ENCODE results near the gene FAM78B. TPM values are rescaled to one million over a fixed set of nuclear protein-coding genes. Genes with fewer than 3 reads are reported as not detected.

The FAM78B gene
- total RNA-seq, 4 donors from 2014 or later: 0.35 to 5.4 (median 2.8) TPM

DNA sequence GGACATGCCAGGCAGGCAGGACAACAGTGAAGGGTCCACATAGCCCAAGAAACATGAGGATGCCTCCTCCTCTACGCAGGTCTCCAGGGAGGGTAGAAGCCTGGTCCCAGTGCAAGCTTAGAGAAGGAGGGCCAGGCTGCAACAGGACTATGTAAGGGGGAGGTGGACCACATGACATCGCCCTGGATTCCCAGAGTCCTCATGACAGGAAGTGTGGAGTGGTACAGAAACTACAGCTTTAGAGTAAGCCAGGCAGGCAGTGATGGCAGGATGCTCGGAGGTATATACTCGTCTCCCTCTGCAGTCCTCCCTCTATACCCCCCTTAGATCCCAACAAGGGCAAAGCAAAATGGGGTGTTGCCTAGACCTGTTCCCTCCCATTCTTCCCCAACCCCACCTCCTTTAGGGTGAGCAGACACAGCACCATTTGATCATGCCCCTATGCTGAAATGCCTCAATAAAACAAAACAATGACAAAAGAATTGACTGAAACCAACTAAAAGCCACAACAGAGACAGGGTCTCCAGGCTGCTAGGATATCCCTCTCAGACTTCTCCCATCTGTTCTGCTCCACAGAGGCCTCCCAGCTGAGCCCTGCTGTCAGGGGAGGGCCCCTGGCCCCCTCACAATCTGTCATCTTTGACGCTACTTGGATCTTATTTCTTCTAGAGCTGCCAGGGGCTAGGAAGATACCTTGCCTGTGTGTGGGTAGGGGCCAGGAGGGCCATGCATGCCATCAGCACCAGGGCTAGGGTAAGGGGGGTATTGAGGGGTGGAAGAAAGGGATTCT is 13.1 kb downstream of the FAM78B start:
- no peak for TF ChIP-seq POLR2A (IDR thresholded peaks at IDR 0.05)
- no peak for TF ChIP-seq CTCF (IDR thresholded peaks at IDR 0.05)
- H3K4me1 ChIP-seq: no peaks in the 10 kb centered on the region
- H3K36me3 ChIP-seq: no peaks in the 10 kb centered on the region
- no peak overlapping the region for H3K4me3 ChIP-seq
- no peaks in the 10 kb centered on the region for H3K9me3 ChIP-seq
- DNase-seq: no peak
- H3K27ac ChIP-seq: no peak overlapping the region
- no peaks in the 10 kb centered on the region for H3K27me3 ChIP-seq

DNA sequence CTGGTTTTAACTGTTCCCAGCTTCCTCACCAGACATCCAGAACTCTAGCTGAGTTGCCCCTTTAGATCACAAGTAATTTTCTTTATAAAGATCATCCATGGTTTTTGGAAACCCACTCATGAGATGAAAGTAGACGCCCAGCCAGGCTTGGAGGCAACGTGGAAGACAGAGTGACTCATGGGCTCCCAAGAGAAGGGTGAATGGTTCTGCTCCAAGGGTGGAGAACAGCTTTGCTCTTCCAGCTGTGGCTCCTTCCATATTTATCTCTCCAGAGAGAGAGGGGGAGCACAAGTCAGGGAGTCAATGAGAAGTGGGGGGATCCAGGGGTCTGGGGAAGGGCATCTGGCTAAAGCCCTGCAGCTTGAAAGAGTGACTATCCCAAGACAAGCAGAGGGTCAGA is 13.8 kb downstream of the FAM78B start:
- Histone ChIP-seq H3K27ac (no peak overlapping the region), H3K4me1 (no peaks in the 10 kb centered on the region), H3K36me3 (no peaks in the 10 kb centered on the region), H3K4me3 (no peak overlapping the region), H3K9me3 (no peaks in the 10 kb centered on the region), H3K27me3 (no peaks in the 10 kb centered on the region)
- no peak for DNase-seq
- no peak for TF ChIP-seq POLR2A (IDR thresholded peaks at IDR 0.05)
- no peak for TF ChIP-seq CTCF (IDR thresholded peaks at IDR 0.05)

GRCh38 chr1:166151804-166152203 is 15.0 kb downstream of the FAM78B start:
- Histone ChIP-seq H3K9me3 (no peaks in the 10 kb centered on the region), H3K36me3 (no peaks in the 10 kb centered on the region), H3K27me3 (no peaks in the 10 kb centered on the region)

GRCh38 chr1:166145499-166145898 is 21.3 kb downstream of the FAM78B start:
- Histone ChIP-seq H3K27ac (no peak overlapping the region), H3K4me3 (no peak overlapping the region)

More at GRCh38 chr1:166151804-166152203, 15.0 kb downstream of the FAM78B start:
- no peak overlapping the region for H3K4me3 ChIP-seq
- no peak overlapping the region for H3K27ac ChIP-seq
- TF ChIP-seq CTCF (IDR thresholded peaks at IDR 0.05) (no peak), POLR2A (IDR thresholded peaks at IDR 0.05) (no peak)
- DNase-seq: no peak
- H3K4me1 ChIP-seq: no peaks in the 10 kb centered on the region

GRCh38 chr1:166141969-166142368 is 24.8 kb downstream of the FAM78B start:
- no peak for DNase-seq
- Histone ChIP-seq H3K9me3 (no peaks in the 10 kb centered on the region), H3K27ac (no peak overlapping the region), H3K27me3 (no peaks in the 10 kb centered on the region), H3K4me1 (no peaks in the 10 kb centered on the region), H3K4me3 (no peak overlapping the region), H3K36me3 (no peaks in the 10 kb centered on the region)
- TF ChIP-seq CTCF (IDR thresholded peaks at IDR 0.05) (no peak), POLR2A (IDR thresholded peaks at IDR 0.05) (no peak)

More at GRCh38 chr1:166145499-166145898, 21.3 kb downstream of the FAM78B start:
- TF ChIP-seq POLR2A (IDR thresholded peaks at IDR 0.05) (no peak), CTCF (IDR thresholded peaks at IDR 0.05) (no peak)
- H3K4me1 ChIP-seq: no peaks in the 10 kb centered on the region
- no peaks in the 10 kb centered on the region for H3K27me3 ChIP-seq
- DNase-seq: no peak
- H3K36me3 ChIP-seq: no peaks in the 10 kb centered on the region
- no peaks in the 10 kb centered on the region for H3K9me3 ChIP-seq

All from Peyer's patch (tissue), 4 donors.